Measurements from ENCODE around the gene TOE1. TPM values are rescaled to one million over a fixed set of nuclear protein-coding genes. Genes with fewer than 3 reads are reported as not detected.

TOE1 gene
- polyA plus RNA-seq, 1 donor = 12.4 TPM

DNA sequence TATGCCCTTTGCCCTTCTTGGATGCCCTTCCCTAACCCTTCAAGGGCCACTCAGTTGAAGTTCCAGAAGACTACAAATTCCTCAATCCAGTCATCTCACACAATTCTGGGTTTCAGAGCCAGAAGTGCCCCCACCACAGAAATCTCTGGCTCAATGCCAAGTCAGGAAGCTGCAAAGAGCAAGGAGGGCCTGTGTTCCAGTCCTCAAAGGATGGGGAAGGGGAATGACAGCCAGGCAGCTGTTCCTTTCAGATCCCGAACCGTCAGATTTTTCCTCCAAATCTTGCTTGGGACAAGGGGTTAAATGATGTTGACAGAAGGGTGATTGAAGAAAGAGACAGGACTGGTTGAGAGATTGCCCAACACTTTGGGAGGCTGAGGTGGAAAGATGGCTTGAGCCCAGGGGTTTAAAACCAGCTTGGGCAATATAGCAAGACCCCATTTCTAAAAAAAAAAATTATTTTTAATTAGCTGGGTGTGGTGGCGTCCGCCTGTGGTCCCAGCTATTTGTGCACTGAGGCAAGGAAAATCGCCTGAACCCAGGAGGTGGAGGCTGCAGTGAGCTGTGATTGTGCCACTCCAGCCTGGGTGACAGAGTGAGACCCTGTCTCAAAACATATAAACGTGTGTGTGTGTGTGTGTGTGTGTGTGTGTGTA is 14.0 kb upstream of the TOE1 start:
- no peak for DNase-seq

DNA sequence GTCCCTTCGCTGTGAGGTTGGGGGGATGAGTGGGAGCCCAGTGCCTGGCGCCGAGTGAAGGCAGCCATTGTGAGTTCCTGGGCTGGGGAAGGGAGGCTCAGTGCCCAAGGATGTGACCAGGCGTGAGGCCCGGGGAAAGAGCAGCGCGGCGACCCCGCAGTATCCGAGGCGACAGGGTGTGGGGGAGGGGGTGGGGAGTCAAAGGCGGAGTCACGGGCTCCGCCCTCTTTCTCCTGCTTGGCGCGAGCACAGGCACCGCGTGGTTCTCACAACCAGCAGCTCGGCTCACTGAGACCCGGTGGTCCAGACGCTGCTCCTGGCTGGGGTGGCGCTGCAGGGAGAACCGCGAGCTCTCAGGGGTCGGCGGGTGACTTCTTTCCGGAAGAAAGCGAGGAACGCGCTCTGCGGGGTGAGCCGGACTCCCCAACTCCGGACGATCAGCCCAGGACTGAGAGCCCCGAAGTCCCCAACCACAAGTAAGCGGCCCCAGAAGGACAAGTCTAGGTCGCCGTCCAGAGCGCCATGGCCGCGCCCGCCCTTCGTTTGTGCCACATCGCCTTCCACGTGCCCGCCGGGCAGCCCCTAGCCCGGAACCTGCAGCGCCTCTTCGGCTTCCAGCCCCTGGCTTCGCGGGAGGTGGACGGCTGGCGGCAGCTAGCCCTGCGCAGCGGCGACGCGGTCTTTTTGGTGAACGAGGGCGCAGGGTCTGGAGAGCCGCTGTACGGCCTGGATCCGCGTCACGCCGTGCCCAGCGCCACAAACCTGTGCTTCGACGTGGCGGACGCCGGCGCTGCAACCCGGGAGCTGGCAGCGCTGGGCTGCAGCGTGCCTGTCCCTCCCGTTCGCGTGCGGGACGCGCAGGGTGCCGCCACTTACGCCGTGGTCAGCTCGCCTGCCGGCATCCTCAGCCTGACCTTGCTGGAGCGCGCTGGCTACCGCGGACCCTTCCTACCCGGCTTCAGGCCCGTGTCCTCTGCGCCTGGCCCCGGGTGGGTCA is 13.0 kb upstream of the TOE1 start, which contains the start of gene HPDL:
HPDL (plus strand) TSS at position 269 of the 997 bp plus-strand sequence; CDS start at position 523, 254 bp downstream.
- DNase-seq = peak; percentile 82

- no peak for DNase-seq
Measured at GRCh38 chr1:45327644-45328515, 12.1 kb upstream of the TOE1 start.

GRCh38 chr1:45328680-45329079 is 11.3 kb upstream of the TOE1 start:
- DNase-seq = no peak

- DNase-seq = no peak
Measured at GRCh38 chr1:45329445-45329844, 10.5 kb upstream of the TOE1 start.

GRCh38 chr1:45331436-45332345 is 8.3 kb upstream of the TOE1 start:
- no peak for DNase-seq

- no peak for DNase-seq
Measured at GRCh38 chr1:45332346-45332720, 7.6 kb upstream of the TOE1 start.

DNA sequence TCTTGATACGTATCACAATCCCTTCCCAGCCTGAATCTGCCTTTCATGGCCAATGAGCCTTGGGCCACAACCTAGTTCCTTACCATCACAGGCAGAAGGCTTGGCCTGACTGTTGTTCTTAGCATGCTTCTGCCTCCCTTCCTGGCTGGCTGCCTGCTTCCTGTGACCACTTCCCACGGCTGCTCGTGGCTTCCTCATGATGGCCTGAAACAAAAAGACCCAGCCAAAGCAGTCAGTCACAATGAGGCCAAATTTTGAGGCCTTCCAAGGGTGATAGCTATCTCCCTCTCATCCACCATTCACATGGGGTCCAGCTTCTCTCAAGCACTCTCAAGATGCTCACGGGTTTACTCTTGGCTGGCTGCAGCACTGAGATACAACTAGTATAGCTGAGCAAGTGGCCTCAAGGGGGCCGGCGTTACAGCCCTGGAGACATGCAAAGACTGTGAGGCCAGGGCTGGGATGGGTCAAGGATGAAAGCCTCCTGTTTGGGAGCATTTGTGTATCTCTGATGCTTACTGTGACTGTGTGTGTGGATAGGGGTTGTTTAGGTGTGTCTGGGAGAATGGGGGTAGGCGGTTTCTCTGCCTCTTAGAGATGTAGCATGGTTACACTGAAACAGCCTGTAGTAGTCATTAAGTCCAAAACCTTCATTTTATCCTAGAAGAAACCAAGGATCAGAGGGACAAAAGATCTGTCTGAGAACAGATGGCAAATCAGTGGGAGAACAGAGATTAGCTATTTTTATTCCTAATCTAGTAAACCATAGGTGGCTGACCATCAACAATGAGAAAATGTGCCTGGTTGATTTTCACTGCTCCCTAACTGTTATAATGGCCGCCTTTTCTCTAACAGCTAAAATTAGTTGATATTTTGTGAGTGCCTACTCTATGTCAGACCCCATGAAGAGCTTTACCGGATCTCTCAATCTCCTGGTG is 5.4 kb upstream of the TOE1 start:
- no peak for DNase-seq

DNA sequence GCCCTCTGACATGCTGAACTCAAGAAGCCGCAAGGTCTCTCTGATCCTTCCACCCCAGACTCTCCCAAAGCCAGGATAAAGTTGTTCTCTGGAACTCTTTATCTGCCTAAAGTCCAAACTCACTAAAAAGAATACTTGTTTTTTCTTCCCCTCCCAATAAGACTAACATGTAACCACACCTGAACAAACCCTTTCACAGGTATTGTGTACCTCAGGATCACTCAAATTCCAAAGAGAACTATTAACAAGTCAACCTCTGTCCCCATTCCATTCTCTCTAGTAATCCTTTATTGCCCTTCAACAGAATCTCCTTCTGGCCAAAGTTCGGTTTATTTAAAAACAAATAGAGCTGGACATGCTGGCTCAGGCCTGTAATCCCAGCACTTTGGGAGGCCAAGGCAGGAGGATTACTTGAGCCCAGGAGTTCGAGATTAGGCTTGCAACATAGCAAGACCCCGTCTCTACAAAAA is 4.1 kb upstream of the TOE1 start:
- DNase-seq = no peak

DNA sequence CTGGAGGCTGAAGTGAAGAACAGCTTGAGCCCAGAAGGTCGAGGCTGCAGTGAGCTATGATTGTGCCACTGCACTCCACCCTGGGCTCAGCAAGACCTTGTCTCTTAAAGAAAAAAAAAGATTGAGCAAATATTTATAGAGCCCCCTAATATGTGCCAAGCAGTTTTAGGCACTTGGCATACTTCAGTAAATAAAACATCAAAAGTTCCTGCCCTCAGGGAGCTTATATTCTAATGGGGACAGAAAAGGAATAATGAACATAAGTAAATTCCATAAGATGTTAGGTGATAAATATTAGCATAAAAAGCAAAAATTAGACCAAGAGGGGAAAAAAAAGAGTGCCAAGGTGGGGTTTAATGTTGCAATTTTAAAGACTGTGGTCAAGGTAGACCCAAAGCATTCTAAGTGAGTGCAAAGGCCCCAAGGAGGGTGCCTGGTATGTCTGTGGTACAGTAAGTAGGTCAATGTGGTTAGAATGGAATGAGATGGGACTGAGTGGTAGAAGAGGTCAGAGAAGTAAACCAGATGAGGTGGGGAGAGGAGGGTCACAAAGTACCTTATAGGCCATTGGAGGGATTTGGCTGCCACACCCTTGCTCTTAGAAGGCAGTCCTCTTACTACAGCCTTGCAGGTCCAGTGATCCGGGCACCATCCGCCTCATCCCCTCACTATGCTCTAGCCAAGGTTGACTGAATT is 2.2 kb upstream of the TOE1 start:
- no peak for DNase-seq

- no peak for DNase-seq
Measured at GRCh38 chr1:45340816-45341466, 971 bp downstream of the TOE1 start.

DNA sequence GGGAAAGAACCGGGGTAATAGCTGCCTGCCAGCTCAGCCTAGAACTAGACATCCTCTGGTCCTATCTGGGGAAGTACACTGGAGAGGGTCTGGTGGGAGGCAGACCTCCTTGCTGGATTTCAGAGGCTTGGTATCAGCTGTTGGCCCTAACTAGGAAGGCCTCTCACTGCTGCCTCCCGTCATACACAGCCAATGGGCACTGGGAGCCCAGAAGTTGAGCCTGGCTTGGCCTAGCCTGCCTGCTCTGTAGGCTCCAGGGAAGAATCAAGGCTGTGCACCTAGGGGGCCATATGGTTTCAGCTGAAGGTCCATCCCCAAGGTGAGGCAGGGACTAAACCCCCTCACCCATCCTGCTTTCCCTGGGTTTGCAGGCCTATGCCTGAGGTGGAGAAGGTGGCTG is 4.5 kb downstream of the TOE1 start:
- no peak for DNase-seq

GRCh38 chr1:45345014-45345413 is 5.0 kb downstream of the TOE1 start:
- no peak for DNase-seq

- no peak for DNase-seq
Measured at GRCh38 chr1:45346473-45346872, 6.5 kb downstream of the TOE1 start.

- no peak for DNase-seq
Measured at GRCh38 chr1:45348020-45348419, 8.1 kb downstream of the TOE1 start.

- DNase-seq = no peak
Measured at GRCh38 chr1:45348609-45348965, 8.6 kb downstream of the TOE1 start.

- no peak for DNase-seq
Measured at GRCh38 chr1:45348966-45349677, 9.2 kb downstream of the TOE1 start.

GRCh38 chr1:45351508-45351907 is 11.5 kb downstream of the TOE1 start:
- no peak for DNase-seq

All from left kidney (tissue), 2 donors.